GM12878 (cell line): ENCODE results near the gene HORMAD2. TPM values are rescaled to one million over a fixed set of nuclear protein-coding genes. Genes with fewer than 3 reads are reported as not detected.

Experiments used
- ATAC-seq: fragments of 200-7000 bp; cut with Tn5 transposase; 3 replicates; pipeline ENCODE4 v1.9.1; 2020; ENCODE audit warnings: mild to moderate bottlenecking, moderate library complexity
- BruUV-seq: library from RNA; stranded (reverse); fragments of 400-500 nt; replicated peaks from 2 replicates; lab custom pipeline; 2021; lab: Mats Ljungman, UMichigan
- CTCF ChIA-PET: fragments of 300-600 bp; sonication (Branson Sonifier 250); formaldehyde crosslinking; extraction: SDS; loops from one replicate; lab custom pipeline; 2021; ENCODE audit warnings: inconsistent platforms; lab: Yijun Ruan, JAX
- POLR2A ChIA-PET: fragments of 350-600 bp; formaldehyde crosslinking; extraction: SDS; loops from one replicate; lab custom pipeline; 2021; ENCODE audit warnings: inconsistent platforms; lab: Charles Lee
- RAD21 ChIA-PET: fragments of 300-600 bp; sonication (Branson Sonifier 250); formaldehyde crosslinking; loops from one replicate; lab custom pipeline; 2023; ENCODE audit warnings: antibody characterized with exemption; ENCODE audit not compliant: unreplicated experiment; lab: Charles Lee
- SMC1A ChIA-PET: fragments of 300-600 bp; sonication (Branson Sonifier 250); formaldehyde crosslinking; loops from one replicate; lab custom pipeline; 2023; ENCODE audit not compliant: unreplicated experiment, uncharacterized antibody; lab: Charles Lee
- DNase-seq: peaks from one replicate; pipeline ENCODE4 v3.0.0-alpha.2; 2011; ENCODE audit warnings: low read depth, low spot score
- FAIRE-seq: peaks from 3 replicates; lab custom pipeline; 2011; peaks lifted over from hg19 to GRCh38; lab: Jason Lieb, UNC
- H2AFZ ChIP-seq: 2 replicates; pipeline ENCODE4 v1.6.0; 2011; ENCODE audit warnings: low read depth, low read length, control low read depth; ENCODE audit not compliant: control insufficient read depth
- H3K27ac ChIP-seq: 2 replicates; pipeline ENCODE4 v1.5.1; 2011; ENCODE audit warnings: control low read depth; ENCODE audit not compliant: control insufficient read depth, insufficient read depth
- H3K27me3 ChIP-seq, 2 experiments: replicated peaks in 1 of 2; 2 replicates each; pipeline versions ENCODE4 v1.6.0 to v1.6.1; 2011; ENCODE audit warnings: low read length in 1 of 2; ENCODE audit not compliant: control insufficient read depth in 2 of 2, insufficient read depth in 2 of 2
- H3K36me3 ChIP-seq, 2 experiments: 2 replicates each; pipeline ENCODE4 v1.5.1; 2011; ENCODE audit warnings: low read length in 1 of 2; ENCODE audit not compliant: control insufficient read depth in 2 of 2, insufficient read depth in 2 of 2
- H3K4me1 ChIP-seq: 2 replicates; pipeline ENCODE4 v1.6.1; 2011; ENCODE audit warnings: mild to moderate bottlenecking, low read length, moderate library complexity, mixed read lengths; ENCODE audit not compliant: control insufficient read depth, insufficient read depth
- H3K4me2 ChIP-seq: 2 replicates; pipeline ENCODE4 v1.6.0; 2011; ENCODE audit warnings: control low read depth; ENCODE audit not compliant: control insufficient read depth, insufficient read depth
- H3K4me3 ChIP-seq: fragments of 200-600 bp; sonication (generic); 2 replicates; pipeline ENCODE4 v1.5.1; 2016
- H3K79me2 ChIP-seq: 2 replicates; pipeline ENCODE4 v1.6.0; 2011; ENCODE audit warnings: low read length; ENCODE audit not compliant: control insufficient read depth, insufficient read depth
- H3K9ac ChIP-seq: 2 replicates; pipeline ENCODE4 v1.8.0; 2011; ENCODE audit warnings: low read length, control low read depth, mixed read lengths; ENCODE audit not compliant: control insufficient read depth, insufficient read depth
- H3K9me3 ChIP-seq: replicated peaks from 3 replicates; pipeline ENCODE4 v1.5.1; 2011; ENCODE audit warnings: mild to moderate bottlenecking, low read length; ENCODE audit not compliant: control insufficient read depth, insufficient read depth
- H4K20me1 ChIP-seq: 2 replicates; pipeline ENCODE4 v1.6.0; 2011; ENCODE audit not compliant: control insufficient read depth, insufficient read depth
- MAX ChIP-seq: IDR thresholded peaks from 2 replicates; pipeline ENCODE4 v1.6.1; 2012; ENCODE audit warnings: low read depth, low read length, improper control_type of control experiment
- MTA2 ChIP-seq: fragments of 450-650 bp; IDR thresholded peaks from 2 replicates; pipeline ENCODE4 v1.6.1; 2016; ENCODE audit warnings: low read depth, mild to moderate bottlenecking, moderate library complexity
- MYB ChIP-seq: fragments of 150-350 bp; IDR thresholded peaks from 2 replicates; pipeline ENCODE4 v1.6.1; 2014; ENCODE audit warnings: mild to moderate bottlenecking, low read depth, low read length, borderline replicate concordance
- POLR2AphosphoS2 ChIP-seq: IDR thresholded peaks from 2 replicates; pipeline ENCODE4 v1.6.1; 2011; ENCODE audit warnings: low read depth, mild to moderate bottlenecking, low read length, improper control_type of control experiment, moderate library complexity
- SIN3A ChIP-seq: IDR thresholded peaks from 2 replicates; pipeline ENCODE4 v1.6.1; 2012; ENCODE audit warnings: low read depth, low read length, improper control_type of control experiment
- SRF ChIP-seq, 2 experiments: IDR thresholded peaks; 2 replicates each; pipeline ENCODE4 v1.6.1; 2011; ENCODE audit warnings: low read depth in 2 of 2, low read length in 2 of 2, mild to moderate bottlenecking in 1 of 2, moderate library complexity in 1 of 2
- WGBS: methylation state at CpG from one replicate; pipeline ENCODE4 v1.1.6; 2016; ENCODE audit warnings: low lambda C conversion rate; ENCODE audit not compliant: insufficient replicate concordance, insufficient coverage; ENCODE audit errors: missing lambda C conversion rate; 5-methylcytosine and 5-hydroxymethylcytosine counted together
- in situ Hi-C: fragments of 300-500 bp; cut with MboI; formaldehyde crosslinking; loops from 9 replicates; pipeline ENCODE4 v1.14.3; 2018; ENCODE audit warnings: mixed read lengths
- intact Hi-C: fragments of 100-400 bp; cut with micrococcal nuclease; formaldehyde crosslinking; loops from one replicate; pipeline ENCODE4 v1.14.2; 2022; ENCODE audit not compliant: unreplicated experiment
- polyA plus RNA-seq, 11 experiments: library from polyadenylated mRNA; depleted of rRNA in 4 of 11; unstranded in 6 of 11; stranded (reverse) in 5 of 11; fragments of >200 nt; fragmentation: Nextera tagmentation in 4 of 11; fragmentation: Illumina TruSeq in 1 of 11; extraction: Ambion mirVana in 4 of 11; extraction: Trizol in 1 of 11; gene quantifications; 1 replicate in 1 of 11; 2 replicates in 10 of 11; pipeline versions ENCODE4 v1.2.1 to v1.2.3, GENCODE V29; 2011 to 2016; ENCODE audit warnings: inconsistent platforms in 2 of 11, missing spikeins in 2 of 11, low read depth in 1 of 11
- total RNA-seq, 4 experiments: library from RNA; depleted of rRNA in 3 of 4; stranded (reverse); fragments of >200 nt in 3 of 4; fragmentation: Illumina TruSeq in 1 of 4; extraction: Trizol in 1 of 4; gene quantifications; 2 replicates each; pipeline versions ENCODE4 v1.2.1 to v1.2.3, GENCODE V29; 2013 to 2021

HORMAD2 gene
- total and polyA plus RNA-seq, 10 of the 15 experiments (the other 5 are each of a cell fraction or from before 2014, with no cell fraction given) = 0.07 to 0.13 TPM; not detected in 8

GRCh38 chr22:30088468-30088867, 8.2 kb downstream of the HORMAD2 start (continued):
- no peak for TF ChIP-seq MAX
- TF ChIP-seq, all 136 proteins: peak for 0

GRCh38 chr22:30089655-30089974, 9.4 kb downstream of the HORMAD2 start:
- Histone ChIP-seq H4K20me1 (no peaks in the 10 kb centered on the region), H3K27me3 (no peaks in the 10 kb centered on the region), H3K36me3 (no peaks in the 10 kb centered on the region), H3K9ac (no peak overlapping the region), H2AFZ (no peak overlapping the region), H3K27ac (no peak overlapping the region), H3K9me3 (peaks cover under 1% of the 10 kb centered on the region; the same call in 1 of the 3 replicates), H3K79me2 (no peaks in the 10 kb centered on the region), H3K4me3 (no peak overlapping the region), H3K4me1 (no peaks in the 10 kb centered on the region), H3K4me2 (no peak overlapping the region)
- 68% methylated on average over 1 of the region's 1 CpG for WGBS
- no TSS peak for BruUV-seq
- POLR2A ChIA-PET = interaction anchor here (0.7 kb wide), 1 partner anchor 220 kb away, joined by 3 read pairs; no protein-coding TSS in a partner anchor
- SMC1A ChIA-PET = interaction anchor here (1.3 to 3.3 kb wide), 5 partner anchors 12 to 87 kb away, joined by 3 to 30 read pairs (median 5); no protein-coding TSS in a partner anchor
- CTCF ChIA-PET = interaction anchor here (1.4 to 6.0 kb wide), 11 partner anchors 12 to 499 kb away, joined by 3 to 58 read pairs (median 8); partner anchors contain the start of gene HORMAD2
- in situ Hi-C loops (loop anchor here (5.0 to 10.0 kb wide), 2 partner anchors 462 to 695 kb away; no protein-coding TSS in a partner anchor), intact Hi-C loops (loop anchor here (1.0 to 10.0 kb wide), 5 partner anchors 85 to 499 kb away; partner anchors contain the start of gene CABP7)
- FAIRE-seq (no peak), DNase-seq (no peak), ATAC-seq (no peak)
- TF ChIP-seq MYB = no peak
- TF ChIP-seq MTA2 = no peak
- TF ChIP-seq POLR2AphosphoS2 = no peak
- TF ChIP-seq SRF (IDR thresholded peaks at IDR 0.05; ENCODE audit: low read depth in 2 of 2, low read length in 2 of 2) = no peak
- no peak for TF ChIP-seq SIN3A
- RAD21 ChIA-PET = interaction anchor here (1.3 to 2.3 kb wide), 4 partner anchors 12 to 500 kb away, joined by 3 to 11 read pairs (median 8); no protein-coding TSS in a partner anchor
